HepG2 (cell line): ENCODE data around the gene MPV17L2. TPM values are rescaled to one million over a fixed set of nuclear protein-coding genes. Genes with fewer than 3 reads are reported as not detected.

Source experiments
- ZFY ChIP-seq: sonication (generic); formaldehyde crosslinking; IDR thresholded peaks from 2 replicates; pipeline ENCODE4 v1.4.0; 2020; ENCODE audit warnings: missing genetic modification reagents
- polyA plus RNA-seq, 8 experiments: library from polyadenylated mRNA; depleted of rRNA in 3 of 8; stranded (reverse) in 7 of 8; unstranded in 1 of 8; fragments of >200 nt; fragmentation: Illumina TruSeq in 4 of 8; extraction: Trizol in 4 of 8; gene quantifications; 2 replicates each; pipeline versions ENCODE4 v1.2.1 to v1.2.3, GENCODE V29; 2011 to 2016; ENCODE audit warnings: low read depth in 4 of 8, missing spikeins in 1 of 8, mixed read lengths in 1 of 8; ENCODE audit not compliant: insufficient read depth in 1 of 8
- total RNA-seq, 5 experiments: library from RNA; depleted of rRNA; stranded (reverse); fragments of >200 nt; fragmentation: Illumina TruSeq; extraction: Trizol; gene quantifications; 2 replicates each; pipeline ENCODE4 v1.2.3, GENCODE V29; 2016; ENCODE audit warnings: low read depth in 1 of 5
- TF ChIP-seq, protein P1 (sequence below): sonication (generic); formaldehyde crosslinking; IDR thresholded peaks from 2 replicates; pipeline ENCODE4 v1.4.0; 2020; ENCODE audit warnings: missing genetic modification reagents
- TF ChIP-seq, protein P2 (sequence below): sonication (generic); formaldehyde crosslinking; IDR thresholded peaks from 2 replicates; pipeline ENCODE4 v1.4.0; 2020; ENCODE audit warnings: mild to moderate bottlenecking, missing genetic modification reagents

MPV17L2 gene
- total and polyA plus RNA-seq, 2 of the 13 experiments (the other 11 are each of a cell fraction or from before 2014, with no cell fraction given): 13.6 to 16.7 TPM

GRCh38 chr19:18230941-18231734 lies 38.1 kb downstream of the MPV17L2 start (continued):
- TF ChIP-seq ZFY (CRISPR knock-in tag): peak; percentile 16; the same call in 1 of the 2 replicates
- TF ChIP-seq, protein P1, sequence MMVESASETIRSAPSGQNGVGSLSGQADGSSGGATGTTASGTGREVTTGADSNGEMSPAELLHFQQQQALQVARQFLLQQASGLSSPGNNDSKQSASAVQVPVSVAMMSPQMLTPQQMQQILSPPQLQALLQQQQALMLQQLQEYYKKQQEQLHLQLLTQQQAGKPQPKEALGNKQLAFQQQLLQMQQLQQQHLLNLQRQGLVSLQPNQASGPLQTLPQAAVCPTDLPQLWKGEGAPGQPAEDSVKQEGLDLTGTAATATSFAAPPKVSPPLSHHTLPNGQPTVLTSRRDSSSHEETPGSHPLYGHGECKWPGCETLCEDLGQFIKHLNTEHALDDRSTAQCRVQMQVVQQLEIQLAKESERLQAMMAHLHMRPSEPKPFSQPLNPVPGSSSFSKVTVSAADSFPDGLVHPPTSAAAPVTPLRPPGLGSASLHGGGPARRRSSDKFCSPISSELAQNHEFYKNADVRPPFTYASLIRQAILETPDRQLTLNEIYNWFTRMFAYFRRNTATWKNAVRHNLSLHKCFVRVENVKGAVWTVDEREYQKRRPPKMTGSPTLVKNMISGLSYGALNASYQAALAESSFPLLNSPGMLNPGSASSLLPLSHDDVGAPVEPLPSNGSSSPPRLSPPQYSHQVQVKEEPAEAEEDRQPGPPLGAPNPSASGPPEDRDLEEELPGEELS (CRISPR knock-in tag): 0 out of 2 replicates have a peak, but pooled peaks have one; percentile 11
- TF ChIP-seq, protein P2, sequence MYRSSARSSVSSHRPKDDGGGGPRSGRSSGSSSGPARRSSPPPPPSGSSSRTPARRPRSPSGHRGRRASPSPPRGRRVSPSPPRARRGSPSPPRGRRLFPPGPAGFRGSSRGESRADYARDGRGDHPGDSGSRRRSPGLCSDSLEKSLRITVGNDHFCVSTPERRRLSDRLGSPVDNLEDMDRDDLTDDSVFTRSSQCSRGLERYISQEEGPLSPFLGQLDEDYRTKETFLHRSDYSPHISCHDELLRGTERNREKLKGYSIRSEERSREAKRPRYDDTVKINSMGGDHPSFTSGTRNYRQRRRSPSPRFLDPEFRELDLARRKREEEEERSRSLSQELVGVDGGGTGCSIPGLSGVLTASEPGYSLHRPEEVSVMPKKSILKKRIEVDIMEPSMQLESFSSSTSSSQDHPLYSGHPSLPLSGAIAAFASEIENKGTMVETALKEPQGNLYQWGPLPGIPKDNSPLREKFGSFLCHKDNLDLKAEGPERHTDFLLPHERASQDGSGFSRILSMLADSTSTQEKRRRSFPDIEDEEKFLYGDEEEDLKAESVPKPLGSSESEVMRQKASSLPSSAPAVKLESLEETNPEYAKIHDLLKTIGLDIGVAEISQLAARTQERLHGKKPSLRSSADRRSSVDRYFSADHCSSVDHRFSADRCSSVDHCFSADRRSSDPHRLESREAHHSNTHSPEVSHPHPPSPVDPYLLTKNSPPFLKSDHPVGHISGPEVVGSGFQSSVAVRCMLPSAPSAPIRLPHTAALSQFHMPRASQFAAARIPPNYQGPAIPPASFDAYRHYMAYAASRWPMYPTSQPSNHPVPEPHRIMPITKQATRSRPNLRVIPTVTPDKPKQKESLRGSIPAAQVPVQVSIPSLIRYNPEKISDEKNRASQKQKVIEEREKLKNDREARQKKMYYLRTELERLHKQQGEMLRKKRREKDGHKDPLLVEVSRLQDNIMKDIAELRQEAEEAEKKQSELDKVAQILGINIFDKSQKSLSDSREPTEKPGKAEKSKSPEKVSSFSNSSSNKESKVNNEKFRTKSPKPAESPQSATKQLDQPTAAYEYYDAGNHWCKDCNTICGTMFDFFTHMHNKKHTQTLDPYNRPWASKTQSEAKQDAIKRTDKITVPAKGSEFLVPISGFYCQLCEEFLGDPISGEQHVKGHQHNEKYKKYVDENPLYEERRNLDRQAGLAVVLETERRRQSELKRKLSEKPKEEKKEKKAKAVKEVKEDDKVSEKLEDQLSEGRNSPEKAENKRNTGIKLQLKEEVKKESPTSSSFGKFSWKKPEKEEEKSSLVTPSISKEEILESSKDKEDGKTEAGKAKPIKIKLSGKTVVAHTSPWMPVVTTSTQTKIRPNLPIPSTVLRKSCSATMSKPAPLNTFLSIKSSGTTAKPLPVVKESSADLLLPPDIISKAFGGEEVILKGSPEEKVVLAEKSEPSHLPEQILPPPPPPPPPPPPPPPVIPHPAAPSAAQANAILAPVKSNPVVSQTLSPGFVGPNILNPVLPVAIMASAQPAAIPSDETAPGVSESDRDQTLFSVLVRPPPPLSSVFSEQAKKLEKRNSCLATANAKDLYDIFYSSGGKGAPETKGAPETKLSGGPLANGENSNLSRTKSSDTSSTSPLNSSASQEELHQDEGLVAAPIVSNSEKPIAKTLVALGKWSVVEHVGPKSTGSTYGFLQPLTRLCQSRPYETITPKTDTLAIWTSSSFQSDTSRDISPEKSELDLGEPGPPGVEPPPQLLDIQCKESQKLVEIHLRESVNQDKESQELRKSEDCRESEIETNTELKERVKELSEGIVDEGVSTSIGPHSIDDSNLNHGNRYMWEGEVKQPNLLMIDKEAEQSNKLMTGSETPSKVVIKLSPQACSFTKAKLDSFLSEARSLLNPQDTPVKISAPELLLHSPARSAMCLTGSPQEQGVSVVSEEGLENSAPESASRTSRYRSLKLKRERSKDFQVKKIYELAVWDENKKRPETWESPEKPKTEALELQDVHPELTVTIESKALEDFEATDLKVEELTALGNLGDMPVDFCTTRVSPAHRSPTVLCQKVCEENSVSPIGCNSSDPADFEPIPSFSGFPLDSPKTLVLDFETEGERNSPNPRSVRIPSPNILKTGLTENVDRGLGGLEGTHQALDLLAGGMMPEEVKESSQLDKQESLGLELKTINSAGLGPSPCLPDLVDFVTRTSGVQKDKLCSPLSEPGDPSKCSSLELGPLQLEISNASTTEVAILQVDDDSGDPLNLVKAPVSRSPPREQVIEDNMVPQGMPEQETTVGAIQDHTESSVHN (CRISPR knock-in tag): no peak
